ENCODE data around the gene LMX1A. TPM values are rescaled to one million over a fixed set of nuclear protein-coding genes. Genes with fewer than 3 reads are reported as not detected.

The LMX1A gene
- total and polyA plus RNA-seq, 4 donors = 0.05 to 0.17 TPM; not detected in 2

GRCh38 chr1:165369255-165369848 is 12.8 kb upstream of the LMX1A start:
- Histone ChIP-seq H3K36me3 (ENCODE audit: control insufficient read depth in 4 of 4, insufficient read depth in 3 of 4, low read depth in 1 of 4, low read length in 3 of 4) (no peaks in the 10 kb centered on the region), H3K9ac (ENCODE audit: low read depth in 1 of 2, low read length in 2 of 2) (no peak overlapping the region), H3K4me1 (ENCODE audit: control insufficient read depth in 4 of 4, insufficient read depth in 4 of 4, low read length in 3 of 4) (peaks cover 0 to 8% (median 3%) of the 10 kb centered on the region in 4 donors), H3K27ac (ENCODE audit: low read depth in 1 of 2, low read length in 2 of 2) (no peak overlapping the region), H3K9me3 (ENCODE audit: control insufficient read depth in 4 of 4, low read length in 3 of 4) (no peaks in the 10 kb centered on the region), H3K27me3 (ENCODE audit: control insufficient read depth in 4 of 4, insufficient read depth in 4 of 4, low read length in 3 of 4) (no peaks in the 10 kb centered on the region), H3K4me3 (ENCODE audit: low read depth in 1 of 3, low read length in 3 of 3) (no peak overlapping the region)
- 23% methylated on average over 9 of the region's 9 CpGs for WGBS
- DNase-seq (ENCODE audit: low spot score) = peak; percentile 61
- TF ChIP-seq RAD21 (IDR thresholded peaks at IDR 0.05) (peak; percentile 83 to 86), FOXA2 (IDR thresholded peaks at IDR 0.05) (no peak)
- TF ChIP-seq, protein P1, sequence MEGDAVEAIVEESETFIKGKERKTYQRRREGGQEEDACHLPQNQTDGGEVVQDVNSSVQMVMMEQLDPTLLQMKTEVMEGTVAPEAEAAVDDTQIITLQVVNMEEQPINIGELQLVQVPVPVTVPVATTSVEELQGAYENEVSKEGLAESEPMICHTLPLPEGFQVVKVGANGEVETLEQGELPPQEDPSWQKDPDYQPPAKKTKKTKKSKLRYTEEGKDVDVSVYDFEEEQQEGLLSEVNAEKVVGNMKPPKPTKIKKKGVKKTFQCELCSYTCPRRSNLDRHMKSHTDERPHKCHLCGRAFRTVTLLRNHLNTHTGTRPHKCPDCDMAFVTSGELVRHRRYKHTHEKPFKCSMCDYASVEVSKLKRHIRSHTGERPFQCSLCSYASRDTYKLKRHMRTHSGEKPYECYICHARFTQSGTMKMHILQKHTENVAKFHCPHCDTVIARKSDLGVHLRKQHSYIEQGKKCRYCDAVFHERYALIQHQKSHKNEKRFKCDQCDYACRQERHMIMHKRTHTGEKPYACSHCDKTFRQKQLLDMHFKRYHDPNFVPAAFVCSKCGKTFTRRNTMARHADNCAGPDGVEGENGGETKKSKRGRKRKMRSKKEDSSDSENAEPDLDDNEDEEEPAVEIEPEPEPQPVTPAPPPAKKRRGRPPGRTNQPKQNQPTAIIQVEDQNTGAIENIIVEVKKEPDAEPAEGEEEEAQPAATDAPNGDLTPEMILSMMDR (IDR thresholded peaks at IDR 0.05; ENCODE audit: low read depth, low read length, missing input control) = peak; percentile 74

- no peak overlapping the region for H3K27ac ChIP-seq (ENCODE audit: low read depth in 1 of 2, low read length in 2 of 2)
- H3K9me3 ChIP-seq (ENCODE audit: control insufficient read depth in 4 of 4, low read length in 3 of 4) = no peaks in the 10 kb centered on the region
- H3K4me3 ChIP-seq (ENCODE audit: low read depth in 1 of 3, low read length in 3 of 3) = no peak overlapping the region
- H3K27me3 ChIP-seq (ENCODE audit: control insufficient read depth in 4 of 4, insufficient read depth in 4 of 4, low read length in 3 of 4) = no peaks in the 10 kb centered on the region
- WGBS = 43% methylated on average over 7 of the region's 7 CpGs
- DNase-seq (ENCODE audit: low spot score) = peak; percentile 84
- no peak overlapping the region for H3K9ac ChIP-seq (ENCODE audit: low read depth in 1 of 2, low read length in 2 of 2)
- TF ChIP-seq HNF4G (IDR thresholded peaks at IDR 0.05) = no peak
- TF ChIP-seq RAD21 (IDR thresholded peaks at IDR 0.05) = peak; percentile 66 to 84
- TF ChIP-seq, protein P1 (IDR thresholded peaks at IDR 0.05; ENCODE audit: low read depth, low read length, missing input control) = peak; percentile 91
- TF ChIP-seq FOXA2 (IDR thresholded peaks at IDR 0.05) = no peak
- no peaks in the 10 kb centered on the region for H3K36me3 ChIP-seq (ENCODE audit: control insufficient read depth in 4 of 4, insufficient read depth in 3 of 4, low read depth in 1 of 4, low read length in 3 of 4)
- peaks cover 0 to 9% (median 4%) of the 10 kb centered on the region in 4 donors for H3K4me1 ChIP-seq (ENCODE audit: control insufficient read depth in 4 of 4, insufficient read depth in 4 of 4, low read length in 3 of 4)
Measured at GRCh38 chr1:165367375-165367993, 11.0 kb upstream of the LMX1A start.

DNA sequence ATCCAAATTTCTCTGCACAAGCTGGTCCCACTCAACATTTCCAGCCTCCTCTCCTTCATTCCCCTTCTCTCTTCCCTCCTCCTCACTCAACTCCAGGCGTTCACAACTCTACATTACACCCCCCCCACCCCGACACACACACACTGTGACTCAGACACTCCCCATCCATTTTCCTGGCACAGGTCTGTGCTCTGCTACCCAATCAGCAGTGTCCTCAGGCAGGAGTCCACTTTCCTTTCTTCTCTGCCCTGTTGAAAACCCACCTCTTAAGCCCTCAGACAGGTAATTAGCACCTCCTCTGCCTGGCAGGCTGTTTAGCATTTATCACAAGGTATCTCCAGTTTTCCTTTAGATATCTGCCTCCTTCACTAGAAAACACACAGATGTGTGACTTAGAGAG is 8.8 kb upstream of the LMX1A start:
- Histone ChIP-seq H3K9me3 (ENCODE audit: control insufficient read depth in 4 of 4, low read length in 3 of 4) (no peaks in the 10 kb centered on the region), H3K27me3 (ENCODE audit: control insufficient read depth in 4 of 4, insufficient read depth in 4 of 4, low read length in 3 of 4) (no peaks in the 10 kb centered on the region), H3K9ac (ENCODE audit: low read depth in 1 of 2, low read length in 2 of 2) (no peak overlapping the region), H3K36me3 (ENCODE audit: control insufficient read depth in 4 of 4, insufficient read depth in 3 of 4, low read depth in 1 of 4, low read length in 3 of 4) (no peaks in the 10 kb centered on the region), H3K4me3 (ENCODE audit: low read depth in 1 of 3, low read length in 3 of 3) (no peak overlapping the region), H3K27ac (ENCODE audit: low read depth in 1 of 2, low read length in 2 of 2) (no peak overlapping the region), H3K4me1 (ENCODE audit: control insufficient read depth in 4 of 4, insufficient read depth in 4 of 4, low read length in 3 of 4) (peaks cover 0 to 9% (median 4%) of the 10 kb centered on the region in 4 donors)
- no peak for DNase-seq (ENCODE audit: low spot score)
- 65% methylated on average over 2 of the region's 2 CpGs for WGBS
- TF ChIP-seq ATF3 (IDR thresholded peaks at IDR 0.05) = no peak
- no peak for TF ChIP-seq NR2F2 (IDR thresholded peaks at IDR 0.05)
- TF ChIP-seq, protein P1 (IDR thresholded peaks at IDR 0.05; ENCODE audit: low read depth, low read length, missing input control) = no peak
- TF ChIP-seq GABPA (IDR thresholded peaks at IDR 0.05 in 1 of 2, conservative IDR thresholded peaks at IDR 0.05 in 1 of 2) = no peak
- TF ChIP-seq RXRA (IDR thresholded peaks at IDR 0.05) = no peak
- no peak for TF ChIP-seq TAF1 (conservative IDR thresholded peaks at IDR 0.05)
- no peak for TF ChIP-seq ZBTB33 (IDR thresholded peaks at IDR 0.05)
- no peak for TF ChIP-seq RAD21 (IDR thresholded peaks at IDR 0.05)
- TF ChIP-seq HNF4G (IDR thresholded peaks at IDR 0.05) = no peak
- no peak for TF ChIP-seq YY1 (IDR thresholded peaks at IDR 0.05)
- TF ChIP-seq HNF4A (conservative IDR thresholded peaks at IDR 0.05) = no peak
- no peak for TF ChIP-seq EGR1 (IDR thresholded peaks at IDR 0.05; ENCODE audit: low read depth in 2 of 2)
- no peak for TF ChIP-seq SP1 (IDR thresholded peaks at IDR 0.05)
- no peak for TF ChIP-seq FOXA2 (IDR thresholded peaks at IDR 0.05)
- TF ChIP-seq JUND (IDR thresholded peaks at IDR 0.05) = no peak

All from liver (tissue), 9 donors.